Choroid plexus epithelial cell (primary cell): Measurements from ENCODE around the gene NBPF8.
A peak's percentile ranks its signal among the peaks of the same experiment; 100 is the strongest.
"Not testable (repeated sequence)": the region's sequence is repeated elsewhere in the genome, so short reads cannot be mapped to it uniquely, and the experiment has no call there.

Experiments used
- DNase-seq: peaks from one replicate; pipeline ENCODE4 v3.0.0-alpha.2; 2010; ENCODE audit warnings: low read depth
- H3K4me3 ChIP-seq: 2 replicates; pipeline ENCODE4 v1.5.1; 2011; ENCODE audit warnings: low read depth, mild to moderate bottlenecking, control low read depth, low read length, moderate library complexity
- CTCF ChIP-seq: conservative IDR thresholded peaks from 2 replicates; pipeline ENCODE4 v1.5.1; 2011; ENCODE audit warnings: low read depth, mild to moderate bottlenecking, control low read depth, inconsistent platforms, low read length, moderate library complexity

Gene NBPF8

GRCh38 chr1:120414911-120415480 lies at the start of gene NBPF8:
Gene NBPF8 (plus strand): TSS chr1:120415035. CDS start chr1:120436523, 21,488 bp downstream.
- peak; percentile 65 for DNase-seq

GRCh38 chr1:120367709-120368108 lies 47.1 kb upstream of the NBPF8 start:
- DNase-seq, result peak; percentile 55
- not testable (repeated sequence) for H3K4me3 ChIP-seq

More at GRCh38 chr1:120414911-120415480, at the start of gene NBPF8:
- peak within 1 kb of the TSS; percentile 64 for H3K4me3 ChIP-seq

- not testable (repeated sequence) for DNase-seq
These were observed 28.2 kb upstream of the NBPF8 start for GRCh38 chr1:120386651-120387050.

GRCh38 chr1:120388597-120389126 lies 26.2 kb upstream of the NBPF8 start:
- peak; percentile 24 for TF ChIP-seq CTCF
- H3K4me3 ChIP-seq, result not testable (repeated sequence)
- DNase-seq, result peak; percentile 90

More at GRCh38 chr1:120386651-120387050, 28.2 kb upstream of the NBPF8 start:
- H3K4me3 ChIP-seq, result not testable (repeated sequence)

- DNase-seq, H3K4me3 ChIP-seq: not testable (repeated sequence)
These were observed 23.5 kb upstream of the NBPF8 start for GRCh38 chr1:120391365-120391764.

GRCh38 chr1:120393316-120394232 lies 21.3 kb upstream of the NBPF8 start:
- H3K4me3 ChIP-seq, result not testable (repeated sequence)
- peak; percentile 15 for TF ChIP-seq CTCF
- peak; percentile 1 for DNase-seq

- not testable (repeated sequence) for H3K4me3 ChIP-seq, DNase-seq
These were observed 9.5 kb upstream of the NBPF8 start for GRCh38 chr1:120405348-120405747.

- peak; percentile 1 for DNase-seq
- peak overlapping the region; percentile 43 for H3K4me3 ChIP-seq
These were observed 384 bp upstream of the NBPF8 start for GRCh38 chr1:120414451-120414850.

GRCh38 chr1:120415492-120415961 lies 692 bp downstream of the NBPF8 start:
- DNase-seq, result peak; percentile 58

GRCh38 chr1:120425063-120425462 lies 10.2 kb downstream of the NBPF8 start:
- H3K4me3 ChIP-seq, DNase-seq: not testable (repeated sequence)

More at GRCh38 chr1:120415492-120415961, 692 bp downstream of the NBPF8 start:
- H3K4me3 ChIP-seq, result peak overlapping the region; percentile 64

- not testable (repeated sequence) for DNase-seq, H3K4me3 ChIP-seq
These were observed 16.8 kb downstream of the NBPF8 start for GRCh38 chr1:120431626-120432025.

GRCh38 chr1:120433831-120434230 lies 19.0 kb downstream of the NBPF8 start:
- H3K4me3 ChIP-seq, DNase-seq: not testable (repeated sequence)
